ENCODE results near the gene GATB.

The GATB gene

DNA sequence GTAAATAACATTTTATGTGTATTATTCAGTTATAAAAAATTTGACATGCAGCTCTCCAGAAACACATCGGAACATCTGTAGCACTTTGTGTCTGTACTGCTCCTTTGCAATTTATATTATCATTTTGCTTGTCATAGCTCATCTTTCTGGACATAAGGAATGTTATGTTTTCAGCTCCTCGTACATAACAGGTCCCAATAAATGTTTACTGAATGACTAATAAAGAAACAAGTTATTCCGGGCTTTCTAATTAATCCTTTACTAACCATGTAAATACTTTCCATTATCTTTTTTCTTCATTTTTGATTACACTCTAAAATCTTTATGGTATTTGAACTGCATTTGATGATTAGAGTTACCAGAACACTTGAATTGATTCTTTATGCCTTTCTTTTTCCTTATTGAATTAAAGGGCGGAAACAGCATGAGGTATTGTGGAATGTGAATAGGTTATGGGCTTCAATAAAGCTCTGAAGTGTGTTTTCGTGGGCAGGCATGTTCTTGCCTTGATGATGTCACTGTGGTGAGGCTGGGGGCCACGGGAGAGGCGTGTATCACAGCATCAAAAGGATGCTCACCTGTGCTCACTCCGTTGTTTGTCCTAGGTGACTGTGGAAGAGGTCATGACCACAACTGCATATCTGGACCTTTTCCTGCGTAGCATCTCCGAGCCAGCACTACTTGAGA, 131.6 kb downstream of the GATB start:
- Histone ChIP-seq H3K4me1 (ENCODE audit: insufficient read depth, low read length) (peaks cover 3% of the 10 kb centered on the region), H3K27me3 (ENCODE audit: insufficient read depth, low read length) (no peaks in the 10 kb centered on the region), H3K4me3 (ENCODE audit: low read length) (no peak overlapping the region), H3K36me3 (ENCODE audit: insufficient read depth, low read length) (no peaks in the 10 kb centered on the region), H2AFZ (ENCODE audit: low read depth, low read length) (no peak overlapping the region), H3K9me3 (ENCODE audit: low read length) (no peaks in the 10 kb centered on the region)

DNA sequence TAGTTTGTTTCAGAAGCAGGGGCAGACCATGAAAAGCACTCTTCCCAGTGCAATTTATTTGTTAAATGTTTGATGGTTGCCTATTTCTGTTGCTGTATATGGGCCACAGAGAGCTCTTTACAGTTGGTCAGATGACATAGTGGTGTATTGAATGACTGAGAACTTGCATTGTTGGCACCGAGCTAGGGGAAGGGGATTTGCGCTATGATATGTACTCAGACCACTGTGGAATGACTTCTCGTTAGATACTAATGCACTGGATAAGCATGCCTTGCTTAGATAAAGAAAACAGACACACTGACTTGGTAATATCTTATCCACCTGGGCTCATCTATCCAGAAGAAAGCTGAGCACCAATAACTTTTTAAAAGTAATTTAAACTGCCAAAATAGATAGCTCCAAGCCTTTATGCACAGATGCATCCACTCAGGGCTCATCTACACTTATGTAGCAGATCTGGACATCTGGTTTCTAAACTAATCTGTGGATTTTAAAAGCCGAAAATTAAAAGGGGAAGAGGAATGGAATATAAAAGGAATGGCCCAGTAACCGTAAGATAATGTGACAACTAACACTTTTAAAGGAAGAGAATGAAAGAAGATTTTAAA, 132.7 kb downstream of the GATB start:
- Histone ChIP-seq H3K27me3 (ENCODE audit: insufficient read depth, low read length) (no peaks in the 10 kb centered on the region), H3K36me3 (ENCODE audit: insufficient read depth, low read length) (no peaks in the 10 kb centered on the region), H3K9me3 (ENCODE audit: low read length) (no peaks in the 10 kb centered on the region), H2AFZ (ENCODE audit: low read depth, low read length) (no peak overlapping the region), H3K4me1 (ENCODE audit: insufficient read depth, low read length) (peaks cover 3% of the 10 kb centered on the region), H3K4me3 (ENCODE audit: low read length) (no peak overlapping the region)

DNA sequence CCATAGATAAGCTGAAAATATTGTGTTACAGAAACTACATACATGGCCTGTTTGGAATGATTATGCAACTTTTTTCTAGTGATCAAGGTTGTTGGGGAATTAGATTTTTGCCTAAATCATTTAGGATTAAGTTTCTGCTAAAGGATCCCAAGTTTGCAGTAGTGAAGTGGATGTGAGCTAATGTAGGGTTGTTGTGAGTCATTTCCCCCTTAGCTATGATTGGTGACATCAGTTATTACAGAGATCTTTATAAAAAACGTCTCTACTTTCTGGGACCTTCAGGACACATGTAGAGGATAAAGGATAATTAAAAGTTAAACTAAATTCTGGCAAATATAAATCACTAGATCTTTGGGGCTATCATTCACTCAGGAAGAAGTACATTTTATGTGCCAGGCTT, 133.3 kb downstream of the GATB start:
- H2AFZ ChIP-seq (ENCODE audit: low read depth, low read length), result no peak overlapping the region
- H3K4me1 ChIP-seq (ENCODE audit: insufficient read depth, low read length), result peaks cover 3% of the 10 kb centered on the region
- H3K9me3 ChIP-seq (ENCODE audit: low read length), result no peaks in the 10 kb centered on the region
- H3K27me3 ChIP-seq (ENCODE audit: insufficient read depth, low read length), result no peaks in the 10 kb centered on the region
- no peak overlapping the region for H3K4me3 ChIP-seq (ENCODE audit: low read length)
- no peaks in the 10 kb centered on the region for H3K36me3 ChIP-seq (ENCODE audit: insufficient read depth, low read length)

DNA sequence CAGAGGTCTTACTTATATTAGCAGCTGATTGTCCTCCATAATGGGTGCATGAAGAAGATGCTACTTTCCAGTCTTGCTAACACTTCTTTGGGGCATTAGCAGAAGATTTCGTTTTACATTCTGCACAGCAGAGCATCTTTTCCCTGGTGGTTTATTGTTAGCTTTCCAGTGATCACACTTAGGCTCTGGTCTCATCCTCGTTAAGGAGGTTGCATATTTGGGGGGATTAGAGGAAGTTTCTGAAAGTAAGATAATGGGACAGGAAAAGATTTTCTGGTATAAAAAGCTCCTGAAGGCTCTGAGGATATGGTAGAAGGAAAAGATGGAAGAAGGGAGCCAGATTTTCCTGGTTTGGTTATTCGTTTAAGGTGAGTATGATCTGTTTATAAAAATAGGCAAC, 134.1 kb downstream of the GATB start:
- Histone ChIP-seq H3K36me3 (ENCODE audit: insufficient read depth, low read length) (no peaks in the 10 kb centered on the region), H3K9me3 (ENCODE audit: low read length) (no peaks in the 10 kb centered on the region), H3K27me3 (ENCODE audit: insufficient read depth, low read length) (no peaks in the 10 kb centered on the region), H2AFZ (ENCODE audit: low read depth, low read length) (no peak overlapping the region), H3K4me3 (ENCODE audit: low read length) (no peak overlapping the region), H3K4me1 (ENCODE audit: insufficient read depth, low read length) (peaks cover 3% of the 10 kb centered on the region)

DNA sequence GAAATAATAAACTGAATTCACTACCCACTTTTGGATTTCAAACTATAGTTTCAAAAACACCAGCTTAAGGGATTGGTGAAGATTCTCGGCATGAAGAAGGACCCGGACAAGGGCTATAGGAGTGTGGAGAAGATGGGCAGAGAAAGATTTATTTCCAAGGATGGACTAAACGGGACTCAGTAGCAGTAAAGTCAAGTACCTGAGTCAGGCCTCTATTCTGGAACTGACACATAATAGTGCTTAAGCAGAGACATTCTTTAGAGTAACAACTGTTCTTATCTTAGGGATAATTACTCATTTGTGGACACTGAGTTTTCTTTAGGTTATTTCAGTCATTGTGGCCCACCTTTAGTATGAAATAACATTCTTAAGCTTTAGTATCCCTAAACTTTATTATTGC, 134.6 kb downstream of the GATB start:
- H3K4me3 ChIP-seq (ENCODE audit: low read length), result no peak overlapping the region
- H3K27me3 ChIP-seq (ENCODE audit: insufficient read depth, low read length), result no peaks in the 10 kb centered on the region
- H3K4me1 ChIP-seq (ENCODE audit: insufficient read depth, low read length), result peaks cover 3% of the 10 kb centered on the region
- H3K36me3 ChIP-seq (ENCODE audit: insufficient read depth, low read length), result no peaks in the 10 kb centered on the region
- no peak overlapping the region for H2AFZ ChIP-seq (ENCODE audit: low read depth, low read length)
- no peaks in the 10 kb centered on the region for H3K9me3 ChIP-seq (ENCODE audit: low read length)

DNA sequence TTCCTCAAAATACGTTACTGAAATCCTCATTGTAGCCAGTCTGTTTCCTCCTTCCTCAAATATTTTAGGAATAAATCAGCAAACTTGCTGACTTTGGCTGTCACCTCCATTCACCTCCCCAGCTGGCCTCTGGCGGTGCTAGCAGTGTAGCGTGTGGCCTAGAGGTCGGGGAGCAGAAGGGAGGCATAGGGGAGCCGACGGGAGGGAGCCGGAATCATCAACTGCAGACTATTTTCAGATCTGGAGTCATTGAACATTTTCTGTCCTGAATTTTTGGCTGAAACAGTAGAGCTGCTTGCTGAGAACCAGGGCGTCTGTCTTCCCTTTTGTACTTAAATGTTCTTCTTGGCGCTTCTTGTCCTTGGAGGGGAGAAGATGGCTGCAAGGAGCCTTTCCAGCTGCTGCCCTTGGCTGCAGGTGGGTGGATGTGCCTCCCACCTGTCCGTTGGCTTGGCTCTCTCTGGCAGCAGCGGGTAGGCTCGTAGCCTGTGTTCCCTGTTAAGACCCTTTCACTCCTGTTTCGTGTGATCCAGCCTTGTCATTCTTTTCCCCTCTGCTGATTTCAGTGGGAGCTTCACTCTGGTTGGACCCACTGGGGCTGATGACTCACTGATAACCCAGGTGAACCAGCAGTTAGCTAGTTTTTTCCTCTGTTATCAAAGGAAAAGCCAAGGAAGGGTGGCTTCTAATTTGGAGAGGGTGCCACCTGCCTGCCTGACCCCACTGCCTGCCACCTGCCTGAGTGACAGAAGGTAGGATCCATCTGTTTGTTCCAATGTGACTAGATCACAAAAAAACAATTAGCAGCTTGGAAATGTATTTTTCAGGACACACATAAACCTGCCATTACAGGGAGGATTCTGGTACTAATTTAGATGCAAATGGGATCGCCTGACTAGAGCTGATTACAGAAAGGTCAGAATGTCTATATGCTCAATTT, 135.9 kb downstream of the GATB start:
- no peaks in the 10 kb centered on the region for H3K9me3 ChIP-seq (ENCODE audit: low read length)
- peaks cover 3% of the 10 kb centered on the region for H3K4me1 ChIP-seq (ENCODE audit: insufficient read depth, low read length)
- no peaks in the 10 kb centered on the region for H3K27me3 ChIP-seq (ENCODE audit: insufficient read depth, low read length)
- H3K36me3 ChIP-seq (ENCODE audit: insufficient read depth, low read length), result no peaks in the 10 kb centered on the region
- H2AFZ ChIP-seq (ENCODE audit: low read depth, low read length), result no peak overlapping the region
- no peak overlapping the region for H3K4me3 ChIP-seq (ENCODE audit: low read length)

Measured in neuron (in vitro differentiated cells).